HepG2 (cell line): Measurements from ENCODE around the gene WNT3A. TPM values are rescaled to one million over a fixed set of nuclear protein-coding genes. Genes with fewer than 3 reads are reported as not detected.
A peak's percentile ranks its signal among the peaks of the same experiment; 100 is the strongest.

ENCODE experiments used
- ARID5B ChIP-seq: IDR thresholded peaks from 2 replicates; pipeline ENCODE4 v1.4.0; 2020; ENCODE audit warnings: mild to moderate bottlenecking, missing genetic modification reagents
- CERS6 ChIP-seq: sonication (generic); formaldehyde crosslinking; IDR thresholded peaks from 2 replicates; pipeline ENCODE4 v1.5.0; 2020; ENCODE audit warnings: missing genetic modification reagents
- CSRNP2 ChIP-seq: sonication (generic); formaldehyde crosslinking; conservative IDR thresholded peaks from 2 replicates; pipeline ENCODE4 v1.8.0; 2022; ENCODE audit warnings: low read depth, missing genetic modification reagents
- GPBP1L1 ChIP-seq: sonication (generic); formaldehyde crosslinking; IDR thresholded peaks from 2 replicates; pipeline ENCODE4 v1.5.0; 2020; ENCODE audit warnings: mild to moderate bottlenecking, missing genetic modification reagents
- MLX ChIP-seq: IDR thresholded peaks from 2 replicates; pipeline ENCODE4 v1.6.1; 2016
- NFYC ChIP-seq: IDR thresholded peaks from 2 replicates; pipeline ENCODE4 v1.6.1; 2016; ENCODE audit warnings: missing genetic modification reagents, missing compliant biosample characterization
- ONECUT2 ChIP-seq: sonication (generic); formaldehyde crosslinking; IDR thresholded peaks from 2 replicates; pipeline ENCODE4 v1.4.0; 2020; ENCODE audit warnings: missing genetic modification reagents
- PCBP2 ChIP-seq: fragments of 200-400 bp; formaldehyde crosslinking; optimal IDR thresholded peaks from 2 replicates; pipeline ENCODE3; 2018; ENCODE audit warnings: low read length, low read depth; ENCODE audit not compliant: poor library complexity, severe bottlenecking
- SIX1 ChIP-seq: sonication (generic); formaldehyde crosslinking; IDR thresholded peaks from 2 replicates; pipeline ENCODE4 v1.4.0; 2020; ENCODE audit warnings: missing genetic modification reagents, borderline replicate concordance
- TRAFD1 ChIP-seq: sonication (generic); formaldehyde crosslinking; IDR thresholded peaks from 2 replicates; pipeline ENCODE4 v1.5.1; 2020; ENCODE audit warnings: missing genetic modification reagents, mild to moderate bottlenecking, borderline replicate concordance
- ZBTB20 ChIP-seq: sonication (generic); formaldehyde crosslinking; IDR thresholded peaks from 2 replicates; pipeline ENCODE4 v1.8.1; 2023; ENCODE audit warnings: missing genetic modification reagents, low read depth, mild to moderate bottlenecking, borderline replicate concordance
- ZFX ChIP-seq: sonication (generic); formaldehyde crosslinking; IDR thresholded peaks from 2 replicates; pipeline ENCODE4 v1.4.0; 2020; ENCODE audit warnings: mild to moderate bottlenecking, low read depth, missing genetic modification reagents, moderate library complexity
- ZNF329 ChIP-seq: sonication (generic); formaldehyde crosslinking; IDR thresholded peaks from 2 replicates; pipeline ENCODE4 v1.9.0; 2021; ENCODE audit warnings: low read depth, mild to moderate bottlenecking, missing genetic modification reagents
- ZNF441 ChIP-seq: sonication (generic); formaldehyde crosslinking; IDR thresholded peaks from 2 replicates; pipeline ENCODE4 v1.7.0; 2021; ENCODE audit warnings: missing genetic modification reagents, borderline replicate concordance
- ZNF720 ChIP-seq: sonication (generic); formaldehyde crosslinking; IDR thresholded peaks from 2 replicates; pipeline ENCODE4 v1.4.0; 2020; ENCODE audit warnings: missing genetic modification reagents
- ZNF776 ChIP-seq: sonication (generic); formaldehyde crosslinking; IDR thresholded peaks from 2 replicates; pipeline ENCODE4 v1.4.0; 2020; ENCODE audit warnings: mild to moderate bottlenecking, missing genetic modification reagents
- ZNF784 ChIP-seq: sonication (generic); formaldehyde crosslinking; IDR thresholded peaks from 2 replicates; pipeline ENCODE4 v1.5.1; 2020; ENCODE audit warnings: missing genetic modification reagents, mild to moderate bottlenecking, borderline replicate concordance
- polyA plus RNA-seq, 8 experiments: library from polyadenylated mRNA; depleted of rRNA in 3 of 8; stranded (reverse) in 7 of 8; unstranded in 1 of 8; fragments of >200 nt; fragmentation: Illumina TruSeq in 4 of 8; extraction: Trizol in 4 of 8; gene quantifications; 2 replicates each; pipeline versions ENCODE4 v1.2.1 to v1.2.3, GENCODE V29; 2011 to 2016; ENCODE audit warnings: low read depth in 4 of 8, missing spikeins in 1 of 8, mixed read lengths in 1 of 8; ENCODE audit not compliant: insufficient read depth in 1 of 8
- total RNA-seq, 5 experiments: library from RNA; depleted of rRNA; stranded (reverse); fragments of >200 nt; fragmentation: Illumina TruSeq; extraction: Trizol; gene quantifications; 2 replicates each; pipeline ENCODE4 v1.2.3, GENCODE V29; 2016; ENCODE audit warnings: low read depth in 1 of 5

The WNT3A gene
- total and polyA plus RNA-seq, 2 of the 13 experiments (the other 11 are each of a cell fraction or from before 2014, with no cell fraction given) = not detected

- TF ChIP-seq ARID5B (peak; percentile 64; the same call in 1 of the 2 replicates), NFYC (CRISPR knock-in tag) (no peak), ZNF784 (CRISPR knock-in tag) (no peak), CSRNP2 (CRISPR knock-in tag) (no peak), MLX (CRISPR knock-in tag) (no peak), ZNF720 (CRISPR knock-in tag) (no peak), ZBTB20 (CRISPR knock-in tag) (no peak), PCBP2 (no peak), ZFX (CRISPR knock-in tag) (peak; percentile 73), SIX1 (no peak), TRAFD1 (no peak), ZNF776 (no peak), ZNF441 (no peak), ONECUT2 (CRISPR knock-in tag) (no peak), CERS6 (CRISPR knock-in tag) (no peak), ZNF329 (CRISPR knock-in tag) (no peak), GPBP1L1 (CRISPR knock-in tag) (no peak)
These were observed 103.2 kb downstream of the WNT3A start (continued) for GRCh38 chr1:228109962-228110488.
